NK-92 treated with Interleukin-12 subunit alpha and Interleukin-12 subunit beta, amount 100 ng/mL, for 24 hours (cell line): ENCODE measurements around the gene A3GALT2.

Experiments
- DNase-seq: peaks from one replicate; lab custom pipeline; 2025; lab: John Stamatoyannopoulos, UW

The A3GALT2 gene

DNA sequence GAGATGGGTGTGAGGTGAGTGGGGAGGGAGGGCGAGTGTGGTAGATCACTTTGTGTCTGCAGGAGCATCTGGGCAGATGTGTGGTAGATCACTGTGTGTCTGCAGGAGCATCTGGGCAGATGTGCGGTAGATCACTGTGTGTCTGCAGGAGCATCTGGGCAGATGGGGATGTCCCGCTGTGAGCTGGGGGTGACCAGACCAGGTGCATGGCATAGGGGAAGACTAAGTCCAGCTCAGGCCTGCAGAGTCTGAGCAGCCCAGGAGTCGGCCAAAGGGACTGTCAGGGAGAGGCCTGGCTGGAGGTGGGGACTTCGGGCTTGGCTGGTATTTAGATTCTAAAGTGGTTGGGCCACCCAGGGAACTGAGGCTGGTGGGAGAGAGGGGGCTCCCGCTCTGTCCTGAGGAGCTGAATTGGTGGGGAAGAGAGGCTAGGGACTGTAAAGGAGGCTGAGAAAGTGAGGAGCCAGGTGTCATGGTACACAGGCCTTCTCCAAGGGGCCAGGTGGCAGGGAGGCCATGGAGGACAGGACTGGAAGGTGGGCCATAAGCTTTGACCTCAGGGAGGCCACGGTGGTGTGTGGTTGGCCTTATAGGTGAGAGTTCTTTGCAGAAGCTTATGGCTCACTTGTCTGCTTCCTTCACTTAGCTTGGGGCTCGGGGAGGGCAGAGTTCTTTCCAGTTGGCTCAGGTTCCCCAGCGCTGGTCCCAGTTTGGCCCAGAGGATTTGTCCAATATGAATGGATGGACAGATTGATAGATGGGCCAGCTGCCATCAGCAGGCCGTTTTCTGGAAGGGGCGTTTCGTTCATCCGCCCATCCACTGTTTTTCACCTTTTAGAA, 49.0 kb downstream of the A3GALT2 start:
- no peak for DNase-seq

DNA sequence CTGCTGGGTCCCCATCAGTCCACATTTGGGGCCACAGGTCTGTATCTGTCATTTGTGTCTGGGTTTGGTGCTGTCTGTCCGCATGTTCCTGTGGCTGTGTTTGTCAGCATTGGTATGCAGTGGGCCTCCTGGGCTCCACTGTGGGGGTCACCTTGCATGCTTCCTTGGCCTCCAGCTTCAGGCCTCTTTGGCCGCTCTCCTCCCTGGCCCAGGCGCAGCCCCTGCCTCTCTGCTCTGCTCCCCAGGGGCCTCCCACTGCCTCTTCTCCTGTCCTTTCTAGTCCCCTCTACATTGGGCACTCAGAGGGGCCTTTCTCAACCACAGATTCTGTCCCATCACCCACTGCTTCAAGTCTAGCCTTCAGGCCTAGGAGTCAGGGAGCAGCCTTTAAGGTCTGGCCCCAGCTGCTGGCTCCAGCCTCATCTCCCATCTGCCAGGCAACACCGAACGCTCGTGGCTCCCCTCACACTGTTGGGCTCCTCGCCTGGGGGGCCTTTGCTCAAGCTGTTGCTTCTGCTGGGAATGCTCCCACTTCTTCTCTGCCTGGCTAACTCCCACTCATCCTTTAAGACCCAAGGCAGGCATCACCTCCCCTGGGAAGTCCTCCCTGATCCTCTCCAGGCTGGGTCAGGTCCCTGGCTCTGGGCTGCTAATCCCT, 50.0 kb downstream of the A3GALT2 start:
- no peak for DNase-seq

DNA sequence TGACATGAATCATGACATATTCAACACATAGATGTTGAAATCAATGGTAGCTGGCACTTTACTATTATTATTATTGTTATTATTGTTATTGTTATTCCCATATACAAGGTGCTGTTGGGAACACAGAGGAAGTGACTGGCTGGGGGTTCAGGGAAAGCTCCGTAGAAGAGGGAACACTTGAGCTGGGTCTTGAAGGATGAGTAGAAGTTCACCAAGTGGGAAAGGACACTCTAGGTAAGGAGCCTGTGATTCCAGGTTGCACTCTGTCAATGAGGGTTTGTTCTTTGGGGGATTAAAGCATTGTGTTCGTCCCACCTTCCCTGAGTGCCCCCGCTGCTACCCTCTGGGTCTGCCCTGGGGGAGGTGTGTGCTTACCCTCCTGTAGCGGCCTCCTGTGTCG, 50.5 kb downstream of the A3GALT2 start:
- no peak for DNase-seq

DNA sequence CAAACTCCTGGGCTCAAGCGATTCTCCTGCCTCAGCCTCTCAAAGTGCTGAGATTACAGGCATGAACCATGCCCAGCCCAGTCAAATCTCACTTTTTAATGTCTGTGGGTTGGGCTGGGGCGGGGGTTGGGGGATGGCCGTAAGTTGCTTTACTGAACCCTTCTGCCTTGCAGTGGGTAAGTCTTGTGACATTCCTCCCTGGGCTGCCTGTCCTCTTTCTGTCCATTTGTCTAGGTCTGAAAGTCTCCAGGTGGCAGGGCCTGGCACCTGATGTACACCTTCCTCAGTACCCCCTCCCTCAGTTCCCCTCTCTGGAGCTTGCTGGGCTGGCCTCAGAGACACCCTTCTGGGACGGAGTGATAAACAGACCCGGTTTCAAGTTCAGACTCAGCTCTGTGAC, 51.3 kb downstream of the A3GALT2 start:
- no peak for DNase-seq

DNA sequence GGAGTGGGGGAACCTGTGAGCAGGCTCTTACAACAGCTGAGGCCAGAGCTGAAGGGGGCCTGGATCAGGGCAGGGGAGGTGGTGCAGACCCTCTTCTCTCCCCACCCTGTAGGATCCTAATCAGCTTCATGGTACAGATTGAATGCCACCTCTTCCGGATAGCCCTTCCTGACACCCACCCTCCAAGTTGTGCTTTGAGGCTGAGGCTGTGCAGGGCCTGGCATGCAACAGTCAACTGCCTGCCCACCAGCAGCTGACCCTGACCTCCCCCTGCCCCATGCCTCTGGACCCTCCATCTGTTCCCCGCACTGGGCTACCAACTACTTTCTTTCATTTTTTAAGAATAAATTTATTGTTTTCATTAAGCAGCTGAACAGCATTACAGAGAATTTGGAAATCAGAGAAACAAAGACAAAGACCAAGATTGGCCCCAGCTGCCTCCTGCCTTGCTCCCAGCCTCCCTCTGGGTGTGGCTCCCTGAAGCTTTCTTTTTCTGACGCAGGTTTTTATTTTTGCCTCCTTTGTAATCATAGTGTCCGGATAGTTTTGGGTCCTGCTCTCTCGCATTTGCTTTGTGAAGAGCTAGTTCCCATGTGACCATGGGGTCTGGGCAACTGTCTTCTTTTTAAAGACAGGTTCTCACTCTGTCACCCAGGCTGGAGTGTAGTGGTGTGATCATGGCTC, 51.8 kb downstream of the A3GALT2 start:
- DNase-seq: no peak

DNA sequence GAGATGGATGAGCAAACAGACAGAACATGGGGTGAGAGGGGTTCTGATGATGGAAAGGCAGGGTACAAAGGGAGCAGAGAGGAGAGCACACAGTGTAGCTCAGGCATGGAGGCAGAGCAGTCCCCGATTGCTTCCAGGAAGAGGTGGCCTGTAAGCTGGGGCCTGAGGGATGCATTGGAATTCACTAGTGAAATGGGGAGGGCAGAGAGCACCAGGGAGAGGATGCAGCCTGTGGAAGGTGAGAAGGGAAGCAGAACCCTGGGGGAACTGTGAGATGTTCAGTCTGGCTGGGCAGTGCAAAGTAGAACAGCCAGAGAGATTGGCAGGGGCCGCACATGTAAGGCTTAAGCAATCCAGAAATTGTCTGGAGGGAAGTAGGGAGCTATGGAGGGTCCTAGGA, 52.4 kb downstream of the A3GALT2 start:
- DNase-seq: no peak

DNA sequence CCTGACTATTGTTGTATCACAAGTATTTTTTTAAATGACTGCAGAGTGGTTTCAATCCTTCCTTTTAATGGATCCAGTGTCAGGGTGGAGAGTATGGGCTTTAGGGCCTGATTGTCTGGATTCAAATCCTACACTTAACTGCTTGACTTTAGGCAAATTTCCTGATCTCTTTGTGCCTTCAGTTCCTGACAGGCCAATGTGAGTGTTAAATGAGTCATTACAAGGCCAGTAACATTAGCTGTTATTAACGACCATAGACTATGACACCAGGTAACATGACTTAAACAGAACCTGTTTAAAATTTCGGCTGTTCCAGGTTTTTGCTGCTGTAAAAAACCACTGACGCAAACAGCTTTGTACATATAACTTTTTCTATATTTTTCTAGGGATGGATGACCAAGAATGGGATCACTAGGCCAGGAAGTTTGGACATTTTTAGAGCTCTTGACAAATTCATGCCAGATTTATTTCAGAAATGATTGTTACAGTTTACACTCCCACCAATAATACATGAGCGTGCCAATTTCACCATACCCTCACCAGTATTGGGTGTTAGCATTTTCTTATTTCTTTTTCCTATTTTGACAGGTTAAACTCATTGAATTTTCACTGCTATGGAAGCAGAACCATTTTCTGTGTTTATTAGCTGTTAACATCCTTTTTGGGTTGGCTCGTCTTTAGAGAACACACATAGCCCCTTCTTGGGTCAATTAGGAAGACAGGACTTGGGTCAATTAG, 53.3 kb downstream of the A3GALT2 start:
- no peak for DNase-seq

DNA sequence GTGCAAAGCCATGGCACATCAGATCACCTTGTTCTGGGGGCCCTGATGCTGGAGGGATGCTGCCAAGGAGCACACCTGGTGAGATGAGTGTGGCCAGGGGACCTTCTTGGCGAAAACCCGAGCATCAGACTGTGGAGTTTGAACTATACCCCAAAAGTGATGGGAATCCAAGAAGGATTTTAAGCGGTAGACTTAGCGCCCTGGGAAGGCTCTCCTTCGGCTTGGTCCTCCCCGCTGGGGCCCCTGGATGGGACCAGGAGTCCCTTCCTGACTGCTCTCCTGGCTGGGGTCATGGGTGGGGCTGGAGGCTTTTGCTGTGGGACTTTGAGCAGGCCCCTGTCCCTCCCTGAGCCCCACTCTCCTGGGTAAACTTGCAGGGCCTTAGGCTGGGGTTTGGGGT, 54.1 kb downstream of the A3GALT2 start:
- no peak for DNase-seq

DNA sequence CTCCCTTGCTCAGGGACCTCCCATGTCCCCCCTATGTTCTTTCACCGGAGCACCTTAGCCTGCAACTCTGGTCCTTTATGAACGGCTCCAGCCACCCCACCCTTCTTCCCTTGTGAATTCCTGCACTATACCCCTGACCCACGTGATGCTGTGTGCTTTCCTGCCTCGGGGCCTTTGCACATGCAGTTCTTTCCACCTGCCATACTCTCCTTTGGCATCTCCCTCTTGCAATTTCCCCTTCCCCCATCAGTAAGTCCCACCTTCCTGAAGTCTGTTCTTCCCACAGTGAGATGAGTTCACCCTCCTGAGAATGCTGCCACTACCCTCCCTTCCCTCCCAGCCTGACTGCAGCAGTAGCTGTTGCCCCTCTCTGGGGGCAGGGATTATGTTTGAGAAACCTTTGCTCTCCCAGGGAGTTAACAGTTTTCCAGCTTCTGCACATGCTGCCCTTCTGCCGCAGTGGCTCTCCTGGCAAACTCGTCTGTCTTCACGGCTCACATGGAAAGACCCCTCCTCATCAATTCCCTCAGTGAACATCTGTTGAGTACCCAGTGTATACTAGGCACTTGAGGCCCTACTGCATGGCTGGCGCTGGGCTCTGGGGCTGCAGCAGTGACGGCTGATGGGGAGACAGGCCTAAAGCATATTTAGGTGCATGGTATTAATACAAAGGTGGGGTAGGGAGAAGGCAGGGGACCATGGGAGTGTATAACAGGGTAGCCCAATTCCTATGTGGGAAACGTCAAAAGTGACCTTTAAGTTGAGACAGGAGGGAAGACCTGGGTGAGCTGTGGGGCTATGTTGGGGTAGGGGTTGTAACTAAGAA, 54.9 kb downstream of the A3GALT2 start:
- DNase-seq: no peak

DNA sequence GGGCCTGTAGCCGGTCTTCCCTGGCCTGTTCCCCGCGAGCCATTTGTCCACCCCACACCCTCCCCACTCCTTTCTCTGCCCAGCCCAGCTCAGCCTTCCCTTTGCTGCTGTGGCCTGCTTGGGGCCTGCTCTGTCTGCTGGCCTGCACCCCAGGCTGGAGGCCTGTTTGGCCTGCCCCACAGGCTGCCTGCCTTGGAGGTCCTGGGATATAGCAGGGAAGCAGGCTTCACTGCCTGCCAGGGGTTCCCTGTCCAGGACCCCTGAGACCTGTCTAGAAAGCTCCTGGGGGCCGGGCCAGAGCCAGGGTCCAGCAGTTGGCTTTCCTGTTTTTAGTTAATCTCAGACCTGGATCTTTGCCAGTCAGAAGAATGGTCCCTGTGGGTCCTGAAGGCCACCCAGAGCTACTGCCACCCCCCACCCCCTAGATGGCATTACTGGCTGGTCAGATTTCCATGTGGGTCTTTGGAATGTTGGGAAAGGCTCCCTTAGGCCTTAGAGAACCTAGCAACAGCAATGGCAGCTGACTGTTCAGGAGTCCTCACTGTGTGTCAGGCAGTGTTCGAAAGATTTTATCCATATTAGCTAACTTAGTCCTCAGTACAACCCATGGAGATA, 56.9 kb downstream of the A3GALT2 start:
- DNase-seq: no peak

DNA sequence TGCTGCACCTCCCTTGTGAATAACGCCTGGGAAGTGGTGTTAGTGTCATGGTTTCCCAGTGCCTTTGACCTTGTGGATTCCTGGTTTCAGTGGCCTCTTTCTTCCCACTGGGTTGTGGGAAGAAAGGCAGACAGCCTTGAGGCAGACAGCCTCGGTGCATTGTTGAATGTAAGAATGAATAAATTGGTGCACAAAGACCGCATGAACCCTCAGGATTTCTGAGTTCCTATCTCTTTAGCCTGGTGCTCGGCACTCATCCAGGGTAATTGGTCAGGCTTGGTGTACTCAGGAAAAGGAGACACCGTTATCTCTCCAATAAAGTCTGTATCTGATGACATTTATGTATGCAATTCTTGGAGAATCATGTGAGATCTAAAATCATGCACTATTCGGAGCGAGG, 59.6 kb downstream of the A3GALT2 start:
- DNase-seq: no peak

DNA sequence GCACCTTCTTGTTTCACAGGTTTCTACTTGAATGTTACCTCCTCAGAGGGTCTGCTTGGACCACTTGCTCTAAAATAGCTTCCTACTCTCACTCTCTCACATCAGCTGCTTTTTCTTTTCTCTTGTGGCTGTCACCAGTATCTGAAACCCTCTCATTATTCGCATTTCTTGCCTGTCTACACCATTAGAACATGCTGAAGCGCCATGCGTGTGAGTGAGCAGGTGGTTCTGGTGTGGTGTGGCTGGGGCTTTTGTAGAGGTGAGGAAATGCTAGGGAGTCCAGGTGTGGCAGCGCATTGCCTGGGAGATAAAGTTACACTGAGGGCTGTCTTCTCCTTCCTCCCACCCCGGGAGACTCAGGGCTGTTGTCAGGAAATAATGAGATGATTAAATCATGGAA, 60.5 kb downstream of the A3GALT2 start:
- no peak for DNase-seq

DNA sequence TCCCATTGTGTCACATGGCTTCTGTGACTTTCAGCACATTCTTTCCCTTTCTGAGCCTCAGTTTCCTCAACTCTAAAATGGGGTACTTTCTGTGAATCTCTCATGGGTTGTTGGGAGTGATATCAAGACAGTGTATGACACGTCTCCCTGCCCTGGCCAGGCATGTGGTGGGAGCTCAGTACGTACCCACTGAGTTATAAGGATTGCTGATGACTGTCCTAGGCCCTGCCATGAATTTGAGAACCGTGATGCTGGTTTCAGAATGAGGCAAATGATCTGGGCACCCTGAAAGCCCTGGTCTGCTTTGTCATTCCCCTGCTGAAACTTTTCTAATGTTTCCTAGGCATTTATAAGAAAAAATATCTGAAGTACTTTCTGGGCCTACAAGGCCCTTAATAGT, 61.0 kb downstream of the A3GALT2 start:
- DNase-seq: no peak

DNA sequence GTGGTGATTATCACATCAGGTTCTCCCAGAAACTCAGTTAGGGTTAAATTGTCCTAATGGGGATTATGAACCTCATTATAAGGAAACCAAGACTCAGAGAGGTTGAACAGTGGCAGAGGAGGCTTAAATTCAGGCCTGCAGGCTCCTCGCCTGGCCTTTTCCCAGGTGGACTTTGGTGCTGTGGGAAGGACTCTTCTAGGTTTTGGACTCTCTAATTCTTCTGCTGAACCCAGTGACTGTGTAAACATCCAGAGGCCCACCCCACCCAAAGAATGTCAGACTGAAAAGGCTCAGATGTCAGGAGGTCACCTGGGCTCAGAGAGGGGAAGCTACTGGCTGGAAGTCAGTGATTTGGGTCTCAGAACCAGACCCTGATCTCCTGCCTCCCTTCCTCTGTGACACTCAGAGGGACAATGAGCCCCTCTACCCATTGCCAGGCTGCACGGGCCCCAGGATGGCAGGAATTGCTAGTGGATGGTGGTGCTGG, 62.1 kb downstream of the A3GALT2 start:
- DNase-seq: no peak

DNA sequence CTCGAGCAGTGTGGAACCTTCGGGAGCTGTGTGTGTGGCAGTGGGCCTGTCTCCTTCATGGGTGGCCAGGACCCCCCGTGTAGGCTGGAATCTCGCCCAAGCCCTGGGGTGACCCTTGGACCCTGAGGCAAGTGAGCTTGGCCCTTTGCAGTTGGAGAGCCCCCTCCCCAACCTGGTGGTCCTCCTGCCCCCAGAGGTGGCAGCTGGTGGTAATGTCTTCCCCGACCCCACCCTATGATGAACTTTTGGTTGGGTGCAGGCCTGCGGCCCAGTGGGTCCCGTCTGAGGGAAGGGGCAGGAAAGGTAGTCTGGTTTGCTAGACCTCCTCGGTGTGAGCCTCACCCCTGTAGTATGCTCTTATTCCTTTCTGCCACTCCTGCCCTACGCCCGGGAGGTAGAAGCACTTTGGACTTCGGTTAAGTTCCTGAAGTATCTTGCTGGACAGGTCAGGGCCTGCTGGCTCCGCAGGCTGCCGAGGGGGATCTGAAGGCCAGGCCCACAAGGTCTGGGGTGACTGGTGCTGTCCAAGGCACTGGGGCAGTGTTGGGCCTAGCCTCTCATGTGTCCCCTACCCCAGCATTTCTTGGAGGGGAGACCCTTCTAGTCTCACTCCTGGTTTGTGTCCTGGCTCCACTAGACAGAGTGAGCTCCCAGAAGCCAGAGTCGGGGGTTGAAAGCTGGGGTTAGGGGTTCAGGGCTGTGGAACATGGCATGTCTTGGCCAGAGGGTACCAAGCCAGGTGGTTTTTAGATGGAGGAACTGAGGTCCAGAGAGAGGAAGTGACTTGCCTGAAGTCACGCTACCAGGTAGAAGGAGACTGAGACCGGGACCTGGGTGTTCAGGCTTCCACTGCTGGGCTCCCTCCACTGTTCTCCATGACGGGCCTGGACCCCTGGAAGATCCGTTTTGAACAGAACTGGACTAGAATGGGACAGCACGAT, 62.9 kb downstream of the A3GALT2 start:
- no peak for DNase-seq

DNA sequence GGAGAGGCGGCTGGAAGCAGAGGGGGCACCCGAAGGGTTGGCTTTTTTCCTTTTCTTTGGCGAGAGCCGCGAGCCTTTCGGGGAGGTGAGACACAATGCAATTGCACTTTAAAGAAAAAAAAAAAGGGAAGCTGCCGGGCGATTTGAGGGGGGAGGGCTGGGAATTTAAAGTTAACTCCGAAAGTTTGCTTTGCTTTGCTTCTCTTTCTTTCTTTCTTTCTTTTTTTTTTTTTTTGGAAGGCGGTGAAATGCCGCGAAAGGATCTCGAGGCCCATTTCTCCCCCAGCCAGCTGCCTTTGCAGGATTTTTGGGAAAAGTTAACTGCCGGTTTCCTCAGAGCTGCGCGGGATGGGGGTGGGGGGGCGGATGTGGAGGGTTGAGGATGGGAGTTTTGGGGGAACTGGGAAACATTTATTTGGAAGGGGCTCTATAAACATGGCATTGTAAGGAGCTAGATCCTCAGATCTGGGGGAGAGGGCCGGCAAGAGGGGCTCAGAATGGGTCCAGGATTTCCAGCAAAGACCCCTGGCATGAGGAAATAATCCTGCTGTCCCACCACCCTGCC, 63.6 kb downstream of the A3GALT2 start:
- DNase-seq: no peak
